ENCODE results near the gene FCHSD2. TPM values are rescaled to one million over a fixed set of nuclear protein-coding genes. Genes with fewer than 3 reads are reported as not detected.
A peak's percentile ranks its signal among the peaks of the same experiment; 100 is the strongest.

FCHSD2 gene
- total RNA-seq, 3 donors from 2014 or later (not counting 1 experiment from before 2014, with no cell fraction given): 39.4 to 59.1 (median 42.1) TPM

DNA sequence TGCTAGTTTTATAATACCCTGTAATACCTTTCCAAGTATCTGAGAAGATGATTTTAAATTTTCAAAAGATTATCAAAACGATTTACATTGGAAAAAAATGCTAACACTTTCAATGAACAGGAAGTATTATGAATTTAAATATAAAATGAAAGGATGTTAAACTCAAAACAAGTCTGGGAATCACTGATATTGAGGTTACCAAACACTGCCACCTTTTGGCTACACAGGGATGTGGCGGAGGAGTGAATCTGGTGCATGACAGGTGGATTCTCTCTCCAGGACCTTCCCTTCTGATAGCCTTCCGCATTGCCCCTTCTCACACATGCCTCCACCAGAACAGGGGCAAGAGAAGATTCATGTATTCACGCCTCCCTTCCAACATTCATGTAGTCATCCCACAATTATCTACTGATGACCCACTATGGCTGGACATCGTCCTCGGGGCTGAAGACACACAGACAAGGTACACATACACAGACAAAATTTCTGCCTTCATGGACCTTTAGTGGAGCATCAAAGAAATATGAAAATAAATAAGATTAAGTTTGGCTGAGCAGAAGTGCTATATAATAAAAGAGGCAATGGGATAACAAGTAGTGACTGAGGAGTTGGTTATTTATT, 293.2 kb downstream of the FCHSD2 start:
- H3K4me3 ChIP-seq (ENCODE audit: low read length): no peak overlapping the region
- no peaks in the 10 kb centered on the region for H3K9me3 ChIP-seq (ENCODE audit: control insufficient read depth, insufficient read depth, low read length)
- intact Hi-C loops (cut with micrococcal nuclease): loop anchor here (2.0 to 10.0 kb wide), 2 partner anchors 124 to 264 kb away; no protein-coding TSS in a partner anchor
- H3K27ac Mint-ChIP-seq: no peak overlapping the region
- peak in 1 of 2 donors; percentile 75 for DNase-seq
- no peaks in the 10 kb centered on the region for H3K4me1 ChIP-seq (ENCODE audit: control insufficient read depth, insufficient read depth, low read length)
- no peaks in the 10 kb centered on the region for H3K27me3 Mint-ChIP-seq (ENCODE audit: low read depth in 2 of 2)
- WGBS (ENCODE audit: insufficient coverage): 96% methylated on average over 5 of the region's 6 CpGs
- H3K27me3 ChIP-seq (ENCODE audit: control insufficient read depth, insufficient read depth, low read length): no peaks in the 10 kb centered on the region
- ATAC-seq: peak; percentile 64 to 76 (median 68)
- H3K4me1 Mint-ChIP-seq: peaks cover 0 to 7% of the 10 kb centered on the region in 2 donors
- H3K9me3 Mint-ChIP-seq: no peaks in the 10 kb centered on the region
- H3K27ac ChIP-seq (ENCODE audit: low read length): no peak overlapping the region
- H3K4me3 Mint-ChIP-seq: no peak overlapping the region
- TF ChIP-seq, protein P1, sequence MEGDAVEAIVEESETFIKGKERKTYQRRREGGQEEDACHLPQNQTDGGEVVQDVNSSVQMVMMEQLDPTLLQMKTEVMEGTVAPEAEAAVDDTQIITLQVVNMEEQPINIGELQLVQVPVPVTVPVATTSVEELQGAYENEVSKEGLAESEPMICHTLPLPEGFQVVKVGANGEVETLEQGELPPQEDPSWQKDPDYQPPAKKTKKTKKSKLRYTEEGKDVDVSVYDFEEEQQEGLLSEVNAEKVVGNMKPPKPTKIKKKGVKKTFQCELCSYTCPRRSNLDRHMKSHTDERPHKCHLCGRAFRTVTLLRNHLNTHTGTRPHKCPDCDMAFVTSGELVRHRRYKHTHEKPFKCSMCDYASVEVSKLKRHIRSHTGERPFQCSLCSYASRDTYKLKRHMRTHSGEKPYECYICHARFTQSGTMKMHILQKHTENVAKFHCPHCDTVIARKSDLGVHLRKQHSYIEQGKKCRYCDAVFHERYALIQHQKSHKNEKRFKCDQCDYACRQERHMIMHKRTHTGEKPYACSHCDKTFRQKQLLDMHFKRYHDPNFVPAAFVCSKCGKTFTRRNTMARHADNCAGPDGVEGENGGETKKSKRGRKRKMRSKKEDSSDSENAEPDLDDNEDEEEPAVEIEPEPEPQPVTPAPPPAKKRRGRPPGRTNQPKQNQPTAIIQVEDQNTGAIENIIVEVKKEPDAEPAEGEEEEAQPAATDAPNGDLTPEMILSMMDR (IDR thresholded peaks at IDR 0.05): peak; percentile 73
- H3K36me3 Mint-ChIP-seq: no peaks in the 10 kb centered on the region
- H3K36me3 ChIP-seq (ENCODE audit: control insufficient read depth, insufficient read depth, low read length): peaks cover 6% of the 10 kb centered on the region

DNA sequence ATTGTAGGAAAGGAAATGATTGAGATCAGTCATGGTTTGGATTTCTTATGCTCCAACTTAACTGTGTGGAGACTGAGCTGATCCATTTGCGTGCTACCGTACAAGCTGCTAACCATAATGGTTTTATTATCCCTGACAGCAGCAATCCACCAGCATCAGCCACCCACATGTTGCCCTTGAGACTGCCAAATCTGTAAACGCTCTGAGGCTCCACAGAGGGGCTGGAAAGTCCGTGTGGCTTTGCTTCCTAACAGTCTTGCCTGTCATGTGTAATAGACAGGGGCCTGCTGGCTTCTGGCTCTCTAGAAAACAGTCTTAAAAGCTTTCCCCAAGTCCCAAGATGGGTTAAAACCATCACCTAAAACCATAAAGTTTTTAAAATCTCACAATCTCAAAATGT, 297.8 kb downstream of the FCHSD2 start:
- Mint-ChIP-seq H3K4me3 (no peak overlapping the region), H3K4me1 (peaks cover 0 to 5% of the 10 kb centered on the region in 2 donors), H3K36me3 (no peaks in the 10 kb centered on the region), H3K27ac (no peak overlapping the region), H3K9me3 (no peaks in the 10 kb centered on the region), H3K27me3 (ENCODE audit: low read depth in 2 of 2) (no peaks in the 10 kb centered on the region)
- peaks cover 32% of the 10 kb centered on the region for H3K36me3 ChIP-seq (ENCODE audit: control insufficient read depth, insufficient read depth, low read length)
- ATAC-seq (no peak), DNase-seq (no peak)
- no peaks in the 10 kb centered on the region for H3K27me3 ChIP-seq (ENCODE audit: control insufficient read depth, insufficient read depth, low read length)
- TF ChIP-seq, protein P1 (IDR thresholded peaks at IDR 0.05): no peak
- intact Hi-C loops (cut with micrococcal nuclease): loop anchor here (10.0 kb wide), 1 partner anchor 260 kb away; no protein-coding TSS in a partner anchor
- no peaks in the 10 kb centered on the region for H3K4me1 ChIP-seq (ENCODE audit: control insufficient read depth, insufficient read depth, low read length)
- WGBS (ENCODE audit: insufficient coverage): 90% methylated on average over 4 of the region's 4 CpGs
- no peak overlapping the region for H3K4me3 ChIP-seq (ENCODE audit: low read length)
- no peaks in the 10 kb centered on the region for H3K9me3 ChIP-seq (ENCODE audit: control insufficient read depth, insufficient read depth, low read length)
- H3K27ac ChIP-seq (ENCODE audit: low read length): no peak overlapping the region

DNA sequence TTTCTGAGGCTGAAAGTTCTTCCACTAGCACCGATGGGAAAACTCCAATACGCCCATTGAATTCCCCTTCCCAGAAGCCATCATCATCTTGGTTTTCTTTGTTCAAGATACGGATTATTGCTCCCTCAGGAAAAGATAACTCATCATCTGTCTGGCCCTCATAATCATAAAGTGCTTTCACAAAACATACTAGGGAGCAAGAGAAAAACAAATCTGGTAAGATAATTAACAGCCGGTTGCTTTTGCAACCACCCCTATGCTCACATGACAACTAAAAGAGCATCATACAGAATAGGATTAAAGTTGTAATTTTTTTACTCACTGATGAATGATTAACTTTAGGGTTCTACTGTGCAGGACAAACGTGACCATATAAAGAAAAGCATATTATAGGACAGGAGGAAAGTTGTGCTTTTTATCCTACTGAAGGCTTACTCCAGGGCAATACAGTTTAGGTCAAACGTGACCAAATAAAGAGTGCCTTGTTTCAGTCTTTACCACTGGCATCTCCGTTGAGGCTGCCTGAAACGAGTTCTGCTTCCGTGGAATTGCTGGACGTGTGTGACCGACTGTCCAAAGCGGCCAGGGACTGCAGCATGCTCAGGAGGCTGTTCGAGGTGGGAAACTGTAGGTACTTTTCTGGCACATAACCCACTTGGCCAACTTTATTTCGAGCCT, 299.3 kb downstream of the FCHSD2 start:
- Mint-ChIP-seq H3K27me3 (ENCODE audit: low read depth in 2 of 2) (no peaks in the 10 kb centered on the region), H3K4me3 (no peak overlapping the region), H3K4me1 (no peaks in the 10 kb centered on the region), H3K9me3 (no peaks in the 10 kb centered on the region), H3K36me3 (no peaks in the 10 kb centered on the region), H3K27ac (no peak overlapping the region)
- no peak overlapping the region for H3K4me3 ChIP-seq (ENCODE audit: low read length)
- TF ChIP-seq, protein P1 (IDR thresholded peaks at IDR 0.05): no peak
- H3K36me3 ChIP-seq (ENCODE audit: control insufficient read depth, insufficient read depth, low read length): peaks cover 41% of the 10 kb centered on the region
- H3K4me1 ChIP-seq (ENCODE audit: control insufficient read depth, insufficient read depth, low read length): no peaks in the 10 kb centered on the region
- intact Hi-C loops (cut with micrococcal nuclease): loop anchor here (10.0 kb wide), 1 partner anchor 258 kb away; no protein-coding TSS in a partner anchor
- no peak for ATAC-seq
- no peaks in the 10 kb centered on the region for H3K9me3 ChIP-seq (ENCODE audit: control insufficient read depth, insufficient read depth, low read length)
- H3K27ac ChIP-seq (ENCODE audit: low read length): no peak overlapping the region
- 98% methylated on average over 13 of the region's 14 CpGs for WGBS (ENCODE audit: insufficient coverage)
- no peak for DNase-seq
- H3K27me3 ChIP-seq (ENCODE audit: control insufficient read depth, insufficient read depth, low read length): no peaks in the 10 kb centered on the region
